GM20431 (cell line): Measurements from ENCODE around the gene COG7.
"Not testable (repeated sequence)": the region's sequence is repeated elsewhere in the genome, so short reads cannot be mapped to it uniquely, and the experiment has no call there.

Experiments used
- in situ Hi-C: fragments of 300-500 bp; cut with MseI, MboI; formaldehyde crosslinking; loops from one replicate; pipeline ENCODE4 v1.15.0; 2020; ENCODE audit warnings: low sequenced_read_pairs; ENCODE audit not compliant: unreplicated experiment

The COG7 gene

DNA sequence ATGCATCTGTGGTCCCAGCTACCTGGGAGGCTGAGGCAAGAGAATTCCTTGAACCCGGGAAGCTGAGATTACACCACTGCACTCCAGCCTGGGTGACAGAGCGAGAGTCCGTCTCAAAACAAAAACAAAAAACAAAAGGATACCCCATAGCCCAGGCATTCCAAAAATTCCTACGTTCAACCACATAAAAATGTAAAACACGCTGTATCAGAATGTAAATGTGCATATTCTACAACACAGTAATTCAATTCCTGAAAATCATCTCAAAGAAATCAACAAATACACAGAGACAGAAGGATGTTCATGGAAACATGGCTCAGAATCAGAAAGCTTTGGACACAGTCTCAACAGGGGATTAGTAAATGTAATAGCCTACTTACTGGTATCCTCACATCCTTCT, 33.0 kb downstream of the COG7 start:
- in situ Hi-C loops: no loop called here

DNA sequence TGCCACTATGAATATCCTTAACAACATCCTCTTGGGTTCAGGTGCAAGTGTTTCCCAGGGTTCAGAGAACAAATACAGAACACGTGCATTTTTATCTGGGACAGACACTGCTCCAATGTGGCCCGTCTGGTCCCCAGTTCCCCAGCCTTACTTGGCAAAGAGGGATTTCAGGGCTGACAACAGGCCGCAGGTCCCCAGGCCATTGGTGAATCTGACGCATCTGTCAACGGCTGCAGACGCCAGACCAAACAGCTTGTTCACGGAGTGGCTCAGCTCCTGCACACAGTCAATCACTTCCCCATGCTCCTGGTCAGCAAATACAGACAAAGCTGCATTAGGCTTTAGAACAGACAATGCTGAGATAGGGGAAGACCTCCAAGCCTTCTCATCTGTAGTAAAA, 36.2 kb downstream of the COG7 start:
- in situ Hi-C loops: no loop called here

DNA sequence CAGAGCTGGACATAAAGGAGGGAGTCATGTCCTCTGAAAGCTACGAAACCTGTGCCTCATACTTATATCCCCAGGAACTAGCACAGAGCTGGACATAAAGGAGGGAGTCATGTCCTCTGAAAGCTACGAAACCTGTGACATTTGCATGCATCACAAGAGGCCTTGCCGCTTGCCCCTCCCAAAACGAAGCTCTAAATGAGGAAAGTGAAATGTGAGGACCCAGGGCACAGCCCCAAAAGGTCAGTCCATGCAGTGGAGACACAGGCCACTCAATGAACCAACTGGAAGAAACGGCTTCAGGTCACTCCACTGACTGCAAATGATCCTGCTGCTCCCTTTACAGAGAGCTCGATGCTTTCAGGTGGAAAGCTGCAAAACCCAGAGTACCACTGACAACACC, 38.3 kb downstream of the COG7 start:
- in situ Hi-C loops: no loop called here

DNA sequence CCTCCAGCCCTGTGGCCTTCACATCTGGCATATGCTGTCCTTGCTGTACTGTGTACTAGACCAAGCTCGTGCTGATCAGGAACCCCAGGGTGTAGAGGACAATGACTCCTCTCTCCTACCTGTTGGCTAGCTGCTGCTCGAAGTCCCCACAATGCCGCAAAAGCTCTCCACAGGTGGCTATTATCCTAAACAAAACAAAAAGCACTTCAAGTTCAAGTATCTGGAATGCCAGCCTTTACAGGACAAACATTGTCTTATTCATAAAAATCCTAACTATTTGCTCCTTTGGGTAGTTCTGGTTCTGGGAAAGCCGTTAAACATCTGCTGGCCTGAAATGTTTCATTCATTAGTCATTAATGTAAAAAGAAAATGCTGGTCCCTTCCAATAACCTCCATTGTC, 42.8 kb downstream of the COG7 start:
- in situ Hi-C loops: no loop called here

DNA sequence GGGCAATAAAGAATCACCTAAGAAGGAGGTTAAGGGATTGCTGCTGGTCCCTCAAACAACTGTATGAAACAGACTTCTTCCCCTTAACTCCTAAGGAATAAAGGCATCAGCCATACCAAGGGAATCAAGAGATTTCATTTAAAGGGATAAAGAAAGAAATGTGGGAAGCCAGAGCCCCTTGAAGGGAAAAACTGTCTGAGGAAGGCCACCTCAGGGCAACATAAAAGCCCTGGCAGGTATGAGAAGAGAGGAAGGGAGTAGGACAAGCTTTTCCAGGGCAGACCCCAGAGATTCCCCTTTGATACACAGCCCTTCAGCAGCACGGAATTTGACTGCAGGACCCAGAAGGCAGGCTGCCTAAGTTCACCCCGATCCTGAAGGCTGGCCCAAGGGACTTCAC, 43.5 kb downstream of the COG7 start:
- in situ Hi-C loops: no loop called here

DNA sequence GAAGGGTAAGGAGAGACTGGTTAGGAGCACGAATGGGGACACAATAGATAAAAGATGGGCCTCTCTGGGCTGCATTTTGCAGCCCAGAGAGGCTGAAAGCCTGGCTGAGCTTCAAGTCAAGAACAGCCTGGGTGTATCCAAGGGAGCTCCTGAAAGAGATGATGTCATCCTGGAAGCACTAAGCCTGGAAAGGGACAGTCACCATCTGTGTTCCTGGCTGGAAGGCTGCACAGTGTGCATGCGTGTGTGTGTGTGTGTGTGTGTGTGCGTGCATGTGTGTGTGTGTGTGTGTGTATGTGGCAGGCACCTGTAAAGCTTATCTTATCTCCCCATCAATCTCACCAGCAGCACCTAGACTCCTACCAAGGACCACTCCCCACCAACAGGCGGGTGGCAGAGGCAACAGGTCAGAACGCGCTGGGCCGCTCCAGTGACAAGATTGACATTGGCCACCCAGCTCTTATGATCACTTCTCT, 44.1 kb downstream of the COG7 start:
- in situ Hi-C loops: no loop called here

DNA sequence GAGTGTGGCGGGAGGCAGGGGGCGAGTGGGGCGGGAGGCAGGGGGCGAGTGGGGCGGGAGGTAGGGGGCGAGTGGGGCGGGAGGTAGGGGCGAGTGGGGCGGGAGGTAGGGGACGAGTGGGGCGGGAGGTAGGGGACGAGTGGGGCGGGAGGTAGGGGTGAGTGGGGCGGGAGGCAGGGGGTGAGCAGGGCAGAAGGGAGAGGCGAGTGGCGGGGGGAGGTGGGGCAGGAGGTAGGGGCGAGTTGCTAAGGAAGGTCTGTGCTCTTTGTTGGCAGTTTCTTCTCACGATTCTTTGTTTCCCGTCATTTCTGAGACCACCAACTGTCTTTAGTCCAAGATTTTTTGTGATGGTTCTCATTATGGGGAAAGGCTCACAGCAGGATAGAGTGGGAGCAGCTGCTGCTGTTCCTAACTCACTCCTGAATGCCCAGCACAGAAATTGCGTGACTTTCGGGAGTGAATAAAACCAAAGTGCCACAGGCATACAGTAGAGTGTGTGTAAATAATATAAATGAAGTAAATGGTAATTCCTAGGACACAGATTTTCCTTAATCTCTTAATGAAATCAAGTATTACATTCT, 44.7 kb downstream of the COG7 start:
- in situ Hi-C loops: no loop called here

DNA sequence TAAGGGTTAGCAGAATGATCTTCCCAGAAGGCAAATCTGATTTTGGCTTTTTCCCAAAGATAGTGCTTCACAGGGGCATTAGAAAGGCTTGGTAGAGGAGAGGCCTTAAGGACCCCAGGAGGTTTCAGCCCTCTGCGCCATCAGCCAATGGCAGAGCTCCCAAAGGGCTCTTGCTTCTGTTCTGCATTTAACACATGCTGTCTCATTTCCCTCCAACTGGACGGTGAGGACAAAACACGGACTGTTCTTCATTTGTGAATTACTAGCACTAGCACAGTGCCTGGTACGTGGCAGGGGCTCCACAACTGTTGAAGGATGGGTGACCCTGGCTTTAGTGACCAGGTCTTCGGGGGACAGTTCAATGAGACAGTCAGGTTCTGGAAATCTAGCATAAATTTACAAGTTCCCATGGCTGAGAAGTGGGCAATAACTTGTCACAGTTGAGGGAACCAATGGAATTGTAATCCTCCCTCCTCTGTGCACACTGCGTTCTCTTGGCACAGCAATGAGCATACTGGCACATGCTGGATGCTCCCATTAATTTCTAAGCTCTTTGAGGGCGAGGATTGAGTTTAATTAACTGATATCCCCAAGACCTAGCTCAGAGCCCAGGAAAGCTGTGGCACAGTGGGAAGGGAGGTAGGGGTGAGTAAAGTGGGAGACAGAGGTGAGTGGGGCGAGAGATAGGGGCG, 45.4 kb downstream of the COG7 start:
- in situ Hi-C loops: no loop called here

DNA sequence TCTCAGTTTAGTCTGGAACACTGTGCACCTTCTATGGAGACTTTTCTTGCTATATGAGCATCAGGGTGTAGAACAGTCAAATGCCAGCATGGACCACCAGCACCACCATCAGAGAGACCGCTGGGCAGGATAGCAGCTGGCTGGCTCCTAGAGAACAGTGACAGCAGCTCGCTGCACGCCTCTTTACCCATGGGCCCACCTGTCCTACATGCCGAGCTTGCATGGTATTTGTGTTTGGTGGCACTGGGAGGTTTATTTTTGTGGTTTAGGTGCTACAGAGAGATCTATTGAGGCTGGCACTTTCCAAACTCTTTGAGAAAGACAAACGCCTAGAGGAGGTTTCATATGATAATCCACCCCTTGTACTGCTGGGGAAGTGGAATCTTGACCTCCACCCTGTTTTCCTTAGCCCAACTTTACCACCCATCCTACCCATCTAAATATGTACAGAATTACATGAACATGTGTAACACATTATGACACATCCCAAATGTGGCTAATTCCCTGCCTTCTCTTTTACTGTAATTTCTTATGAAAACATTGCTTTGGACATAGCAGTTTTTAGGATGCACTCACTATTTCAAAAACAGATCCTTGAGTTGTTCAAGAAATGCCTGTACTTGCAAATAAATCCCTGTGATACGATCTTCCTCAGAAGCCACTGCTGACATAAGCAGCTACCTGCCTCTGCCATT, 46.3 kb downstream of the COG7 start:
- in situ Hi-C loops: no loop called here

DNA sequence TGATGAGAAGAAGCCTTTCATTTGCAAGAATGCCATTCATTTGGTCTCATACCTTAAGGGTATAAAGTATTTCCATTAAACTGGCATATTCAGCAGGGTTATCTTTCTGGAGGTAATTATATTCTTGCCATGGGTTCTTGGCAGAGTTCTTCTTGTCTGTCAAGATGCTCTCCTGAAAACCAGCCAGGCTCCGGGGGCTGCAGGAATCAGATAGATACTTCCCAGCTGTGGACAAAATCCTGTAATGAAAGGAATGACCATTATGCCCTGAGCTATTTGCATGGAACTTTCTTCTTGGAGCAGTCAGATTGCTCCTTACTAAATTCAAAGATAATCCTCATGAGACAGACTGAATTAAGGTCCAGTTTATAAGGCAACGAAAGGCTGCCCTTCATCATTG, 47.0 kb downstream of the COG7 start:
- in situ Hi-C loops: no loop called here

DNA sequence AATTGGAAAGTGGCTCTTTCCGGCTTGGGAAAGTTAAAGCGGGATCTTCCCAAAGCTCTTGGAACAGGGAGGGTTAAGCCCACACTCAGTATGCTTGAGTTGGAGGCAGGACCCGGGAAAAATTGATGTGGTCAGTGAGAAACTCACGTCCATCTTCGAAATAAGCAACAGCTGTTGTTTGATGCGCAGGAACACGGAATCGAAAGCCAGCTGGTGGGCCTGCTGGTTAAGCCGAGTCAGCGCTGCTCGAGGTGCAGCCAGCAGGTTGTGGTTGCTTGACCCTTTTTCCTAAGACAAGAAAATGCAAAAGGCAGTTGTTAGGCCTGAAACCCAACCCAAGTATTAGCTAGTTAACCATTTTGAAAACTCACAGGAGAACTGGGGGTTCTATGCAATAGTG, 49.4 kb downstream of the COG7 start:
- in situ Hi-C loops: no loop called here

DNA sequence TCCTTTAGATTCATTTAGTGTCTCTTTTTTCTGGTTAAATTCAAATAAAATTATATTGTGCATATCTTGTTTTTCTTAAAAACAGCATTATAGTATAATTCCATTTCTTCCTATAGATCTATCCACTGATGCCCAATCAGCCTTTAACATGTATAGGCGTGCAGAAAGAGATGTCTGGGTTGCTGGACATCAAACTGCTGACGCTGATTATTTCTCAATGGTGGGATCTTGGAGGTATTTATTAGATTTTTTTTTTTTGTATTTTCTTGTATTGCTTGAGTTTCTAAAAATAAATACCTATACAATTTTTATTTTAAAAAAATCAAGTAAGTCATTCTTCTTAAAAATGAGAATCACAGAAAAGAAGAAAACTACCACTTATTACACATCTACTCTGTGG, 50.9 kb downstream of the COG7 start:
- in situ Hi-C loops: no loop called here

DNA sequence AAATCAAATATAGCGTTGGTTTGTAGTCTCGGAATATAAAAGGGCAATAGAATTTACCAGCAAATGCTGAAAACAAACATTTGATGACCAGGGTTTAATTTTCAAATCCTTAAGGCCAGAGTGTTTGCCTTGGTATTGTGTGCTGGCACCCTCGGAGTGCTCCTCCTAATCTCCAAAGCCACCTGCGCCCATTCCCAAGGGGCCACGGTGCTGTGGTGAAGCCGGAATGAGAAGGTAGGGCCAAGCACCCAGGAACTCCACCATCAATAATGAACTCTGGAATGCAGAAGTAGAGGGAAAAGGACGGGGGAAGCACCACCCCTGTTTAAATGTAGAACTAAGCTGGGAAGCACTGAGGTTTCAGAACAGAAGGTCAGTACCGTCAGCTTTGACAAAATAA, 51.9 kb downstream of the COG7 start:
- in situ Hi-C loops: no loop called here

DNA sequence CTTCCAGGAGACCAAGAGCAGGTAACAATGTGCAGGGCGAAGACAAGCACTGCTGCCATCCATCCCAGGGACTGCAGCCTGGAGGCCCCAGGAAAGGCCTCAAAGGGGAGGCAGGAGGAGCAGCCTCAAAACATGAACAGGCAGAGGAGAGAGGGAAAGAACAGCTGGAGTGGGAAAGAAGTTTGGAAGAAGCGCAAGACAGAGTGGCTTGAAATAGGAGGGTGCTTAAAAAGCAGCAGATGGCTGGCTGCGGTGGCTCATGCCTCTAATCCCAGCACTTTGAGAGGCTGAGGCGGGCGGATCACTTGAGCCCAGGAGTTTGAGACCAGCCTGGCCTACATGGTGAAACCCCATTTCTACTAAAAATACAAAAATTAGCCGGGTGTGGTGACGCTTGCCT, 52.5 kb downstream of the COG7 start:
- in situ Hi-C loops: not testable (repeated sequence)

DNA sequence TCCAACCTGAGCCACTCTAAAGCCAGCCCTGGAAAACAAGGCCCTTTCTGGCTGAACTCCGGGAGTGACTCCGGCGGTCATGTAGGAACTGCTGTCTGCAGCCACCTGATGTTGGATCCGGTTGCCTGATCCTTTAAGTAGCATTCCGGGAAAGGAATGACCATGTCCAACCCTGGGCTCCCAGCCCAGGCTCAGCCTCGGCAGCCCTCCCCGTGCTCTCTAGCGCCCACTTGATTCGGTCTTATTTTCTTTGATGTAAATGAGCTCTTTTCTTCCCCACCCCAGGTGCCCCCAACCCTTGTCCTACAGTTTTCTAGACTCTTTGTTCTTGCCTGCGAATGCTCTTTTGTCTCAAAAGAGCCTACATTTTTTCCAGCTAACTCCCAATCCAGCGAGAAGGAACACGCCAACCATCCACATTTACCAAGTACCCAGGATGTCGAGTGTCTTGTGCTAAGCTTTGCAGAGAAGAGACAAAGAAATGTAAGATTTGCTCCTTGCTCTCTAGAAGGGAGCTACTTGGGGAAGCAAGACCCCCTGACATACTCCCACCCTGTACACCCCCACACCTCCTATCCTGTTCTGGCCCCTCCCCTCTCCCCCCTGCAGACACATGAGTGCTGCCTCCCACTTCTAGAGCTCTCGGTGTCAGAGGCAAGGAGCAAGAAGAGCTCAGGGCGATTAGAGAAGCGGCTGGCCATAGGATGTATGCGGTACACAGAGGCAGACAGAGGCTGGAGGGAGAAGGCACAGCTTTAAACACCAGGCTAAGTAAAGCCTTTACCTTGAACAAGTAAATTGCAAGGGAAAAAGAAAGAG, 53.8 kb downstream of the COG7 start:
- in situ Hi-C loops: no loop called here

DNA sequence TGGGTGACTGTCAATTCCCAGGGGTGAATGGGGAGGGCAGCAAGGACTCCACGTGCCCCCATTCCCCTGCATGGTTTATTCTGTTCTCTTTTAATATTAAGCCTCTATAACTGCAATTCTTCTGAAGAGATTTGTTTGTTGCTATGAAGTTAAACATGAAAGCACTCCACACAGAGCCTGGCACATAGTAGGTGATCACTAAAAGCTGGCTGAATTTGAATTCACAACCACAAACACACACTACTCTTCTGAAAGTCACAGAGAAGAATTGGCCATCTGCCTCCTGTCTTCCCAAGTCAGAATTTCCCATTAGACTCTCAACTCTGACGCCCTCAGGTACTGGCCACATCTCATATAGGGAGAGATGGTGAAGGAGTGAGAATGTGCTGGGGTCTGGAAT, 55.5 kb downstream of the COG7 start:
- in situ Hi-C loops: no loop called here

DNA sequence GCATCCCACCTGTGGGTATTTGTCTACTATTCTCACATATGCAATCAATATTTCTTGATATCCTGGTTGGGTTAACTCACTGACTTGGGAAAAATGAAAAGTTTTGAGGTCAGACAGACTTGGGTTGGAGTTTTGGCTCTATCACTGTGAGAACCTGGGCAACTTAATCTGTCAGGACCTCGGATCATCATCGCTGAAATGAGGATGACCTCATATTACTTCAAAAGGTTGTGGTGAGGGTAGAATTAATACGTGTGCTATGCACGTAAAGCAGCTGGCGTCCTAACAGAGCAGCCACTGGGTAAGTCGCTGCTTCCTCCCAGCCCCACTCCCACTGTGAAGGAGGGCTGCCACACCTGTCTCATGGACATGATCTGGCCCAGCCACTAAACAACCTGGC, 57.3 kb downstream of the COG7 start:
- in situ Hi-C loops: no loop called here

DNA sequence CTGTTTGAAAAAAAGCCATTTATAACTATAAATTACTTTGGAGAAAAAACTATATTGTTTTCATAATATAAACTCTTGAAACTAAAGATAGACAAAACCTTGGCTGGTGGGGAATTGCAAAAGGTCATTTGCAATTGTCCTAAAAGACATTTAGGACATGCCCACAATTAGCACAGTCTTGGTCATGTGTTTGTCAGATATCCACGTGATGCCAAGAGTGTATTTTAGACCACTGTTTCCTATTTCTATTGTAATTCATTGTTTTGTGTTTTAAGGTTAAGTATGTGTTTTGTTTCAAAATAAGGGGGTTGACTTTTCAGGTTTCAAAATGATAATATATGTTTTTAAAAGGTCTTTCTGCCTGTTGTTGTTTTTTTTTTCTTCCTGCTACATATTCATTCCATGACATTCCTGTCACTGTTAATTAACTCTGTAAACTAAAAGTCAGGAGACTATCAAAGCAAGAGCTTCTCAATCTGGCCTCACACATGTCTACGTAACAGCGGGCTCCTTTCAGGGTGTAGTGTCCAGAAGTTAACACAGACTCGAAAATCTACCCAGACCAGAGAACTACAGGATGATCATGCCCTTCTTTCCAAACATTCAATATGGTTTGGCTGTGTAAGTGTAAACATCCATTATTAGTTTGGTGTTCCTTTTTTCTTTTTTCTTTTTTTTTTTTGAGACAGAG, 58.7 kb downstream of the COG7 start:
- in situ Hi-C loops: no loop called here

DNA sequence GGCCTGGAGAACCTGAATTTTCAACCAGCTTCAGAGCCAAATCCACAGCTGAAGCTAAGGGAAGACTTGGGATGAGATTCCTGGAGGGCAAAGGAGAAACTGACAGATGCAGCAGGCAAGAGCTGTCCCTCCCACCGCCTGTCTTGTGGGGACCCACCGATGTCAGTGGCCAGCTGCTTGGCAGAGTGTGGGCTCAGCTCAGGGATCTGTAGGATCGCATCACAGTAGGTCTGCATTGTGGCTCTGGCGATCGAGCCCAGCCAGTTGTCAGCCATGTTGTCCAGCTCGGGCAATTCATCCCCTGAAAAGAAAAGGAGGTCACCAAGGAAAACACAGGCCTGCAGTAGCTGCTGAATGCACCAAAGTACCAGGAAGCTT, 60.8 kb downstream of the COG7 start:
- in situ Hi-C loops: no loop called here
